ENCODE results near the gene YIPF1. TPM values are rescaled to one million over a fixed set of nuclear protein-coding genes. Genes with fewer than 3 reads are reported as not detected.

YIPF1 gene
- total and polyA plus RNA-seq, 10 of the 15 experiments (the other 5 are each of a cell fraction or from before 2014, with no cell fraction given), result 13.0 to 36.0 (median 20.3) TPM

- in situ Hi-C loops (cut with MboI), result no loop called here
- Histone ChIP-seq H3K79me2 (ENCODE audit: control insufficient read depth, insufficient read depth, low read length) (no peaks in the 10 kb centered on the region), H3K27ac (ENCODE audit: control insufficient read depth, insufficient read depth) (no peak overlapping the region), H3K9me3 (replicated peaks; ENCODE audit: control insufficient read depth, insufficient read depth, low read length) (no peaks in the 10 kb centered on the region), H2AFZ (ENCODE audit: control insufficient read depth, low read depth, low read length) (no peak overlapping the region), H3K9ac (ENCODE audit: control insufficient read depth, insufficient read depth, low read length) (no peak overlapping the region), H3K4me2 (ENCODE audit: control insufficient read depth, insufficient read depth) (no peak overlapping the region), H3K4me3 (no peak overlapping the region), H3K27me3 (replicated peaks in 1 of 2; ENCODE audit: control insufficient read depth in 2 of 2, insufficient read depth in 2 of 2, low read length in 1 of 2) (no peaks in the 10 kb centered on the region), H4K20me1 (ENCODE audit: control insufficient read depth, insufficient read depth) (no peaks in the 10 kb centered on the region), H3K36me3 (ENCODE audit: control insufficient read depth in 2 of 2, insufficient read depth in 2 of 2, low read length in 1 of 2) (peaks cover 10 to 27% of the 10 kb centered on the region in 2 experiments), H3K4me1 (ENCODE audit: control insufficient read depth, insufficient read depth, low read length) (no peaks in the 10 kb centered on the region)
- ATAC-seq, result no peak
- CTCF ChIA-PET, result interaction anchor here (0.6 to 0.7 kb wide), 2 partner anchors 9 to 10 kb away, joined by 3 read pairs; no protein-coding TSS in a partner anchor
- RAD21 ChIA-PET (ENCODE audit: unreplicated experiment), result no interaction called here
- DNase-seq (ENCODE audit: low read depth, low spot score), result no peak
- FAIRE-seq, result no peak
- intact Hi-C loops (cut with micrococcal nuclease; ENCODE audit: unreplicated experiment), result no loop called here
- BruUV-seq (replicated peaks), result no TSS peak
- TF ChIP-seq NBN (IDR thresholded peaks at IDR 0.05) (no peak), NRF1 (conservative IDR thresholded peaks at IDR 0.05; ENCODE audit: low read depth, low read length) (no peak), SUPT20H (IDR thresholded peaks at IDR 0.05; ENCODE audit: borderline replicate concordance, control insufficient read depth, low read depth, low read length) (no peak), CEBPZ (IDR thresholded peaks at IDR 0.05; ENCODE audit: low read depth, low read length) (no peak), IKZF2 (IDR thresholded peaks at IDR 0.05) (no peak), CUX1 (IDR thresholded peaks at IDR 0.05; ENCODE audit: insufficient replicate concordance, low read depth, low read length) (no peak), HSF1 (IDR thresholded peaks at IDR 0.05; ENCODE audit: low read depth, low read length) (no peak), KDM1A (IDR thresholded peaks at IDR 0.05; ENCODE audit: borderline replicate concordance) (no peak), KAT2A (conservative IDR thresholded peaks at IDR 0.05; ENCODE audit: control insufficient read depth, low read depth, low read length) (no peak)
- WGBS (ENCODE audit: insufficient coverage, insufficient replicate concordance, low lambda C conversion rate, missing lambda C conversion rate), result 97% methylated on average over 7 of the region's 7 CpGs
- SMC1A ChIA-PET (ENCODE audit: uncharacterized antibody, unreplicated experiment), result interaction anchor here (0.6 kb wide), 1 partner anchor 203 kb away, joined by 3 read pairs; no protein-coding TSS in a partner anchor
- POLR2A ChIA-PET, result no interaction called here
These were observed 85.4 kb downstream of the YIPF1 start for GRCh38 chr1:53804181-53804580.
